Measurements from ENCODE around the gene FCER1G.
"Not testable (repeated sequence)": the region's sequence is repeated elsewhere in the genome, so short reads cannot be mapped to it uniquely, and the experiment has no call there.

Gene FCER1G

GRCh38 chr1:161229896-161230295 lies 14.8 kb downstream of the FCER1G start:
- DNase-seq (ENCODE audit: low spot score), result no peak

GRCh38 chr1:161230762-161231161 lies 15.7 kb downstream of the FCER1G start:
- no peak for DNase-seq (ENCODE audit: low spot score)

- no peak for DNase-seq (ENCODE audit: low spot score)
Observed at GRCh38 chr1:161233102-161233501, 18.0 kb downstream of the FCER1G start.

GRCh38 chr1:161235957-161236775 lies 21.1 kb downstream of the FCER1G start:
- no peak for DNase-seq (ENCODE audit: low spot score)

GRCh38 chr1:161238039-161238473 lies 23.0 kb downstream of the FCER1G start, which contains the start of gene NR1I3:
TSS of gene NR1I3 (minus strand) at chr1:161238203. CDS start at chr1:161236565, 1,638 bp downstream.
- no peak for DNase-seq (ENCODE audit: low spot score)

- DNase-seq (ENCODE audit: low spot score), result no peak
Observed at GRCh38 chr1:161241682-161242081, 26.6 kb downstream of the FCER1G start.

- no peak for DNase-seq (ENCODE audit: low spot score)
Observed at GRCh38 chr1:161242313-161242712, 27.2 kb downstream of the FCER1G start.

GRCh38 chr1:161244888-161245287 lies 29.8 kb downstream of the FCER1G start:
- DNase-seq (ENCODE audit: low spot score), result no peak

GRCh38 chr1:161250100-161250499 lies 35.0 kb downstream of the FCER1G start:
- not testable (repeated sequence) for DNase-seq (ENCODE audit: low spot score)

GRCh38 chr1:161250829-161251228 lies 35.7 kb downstream of the FCER1G start:
- DNase-seq (ENCODE audit: low spot score), result no peak

GRCh38 chr1:161251579-161251978 lies 36.5 kb downstream of the FCER1G start:
- no peak for DNase-seq (ENCODE audit: low spot score)

GRCh38 chr1:161255302-161255701 lies 40.2 kb downstream of the FCER1G start:
- not testable (repeated sequence) for DNase-seq (ENCODE audit: low spot score)

- not testable (repeated sequence) for DNase-seq (ENCODE audit: low spot score)
Observed at GRCh38 chr1:161255955-161256520, 40.9 kb downstream of the FCER1G start.

GRCh38 chr1:161257109-161257508 lies 42.0 kb downstream of the FCER1G start:
- not testable (repeated sequence) for DNase-seq (ENCODE audit: low spot score)

- DNase-seq (ENCODE audit: low spot score), result no peak
Observed at GRCh38 chr1:161258439-161259344, 43.6 kb downstream of the FCER1G start, which contains the start of gene PCP4L1. TSS of gene PCP4L1 (plus strand) at chr1:161258745. CDS start at chr1:161258975, 230 bp downstream.

- DNase-seq (ENCODE audit: low spot score), result no peak
Observed at GRCh38 chr1:161259345-161259702, 44.2 kb downstream of the FCER1G start.

GRCh38 chr1:161259765-161260164 lies 44.7 kb downstream of the FCER1G start:
- no peak for DNase-seq (ENCODE audit: low spot score)

- no peak for DNase-seq (ENCODE audit: low spot score)
Observed at GRCh38 chr1:161260376-161261260, 45.5 kb downstream of the FCER1G start.

GRCh38 chr1:161261261-161262235 lies 46.5 kb downstream of the FCER1G start:
- DNase-seq (ENCODE audit: low spot score), result no peak

- DNase-seq (ENCODE audit: low spot score), result no peak
Observed at GRCh38 chr1:161265305-161265704, 50.2 kb downstream of the FCER1G start.
